Measurements from ENCODE around the gene CACNA1S. TPM values are rescaled to one million over a fixed set of nuclear protein-coding genes. Genes with fewer than 3 reads are reported as not detected.

The CACNA1S gene
- total RNA-seq, 1 donor from 2014 or later, result 0.08 TPM

DNA sequence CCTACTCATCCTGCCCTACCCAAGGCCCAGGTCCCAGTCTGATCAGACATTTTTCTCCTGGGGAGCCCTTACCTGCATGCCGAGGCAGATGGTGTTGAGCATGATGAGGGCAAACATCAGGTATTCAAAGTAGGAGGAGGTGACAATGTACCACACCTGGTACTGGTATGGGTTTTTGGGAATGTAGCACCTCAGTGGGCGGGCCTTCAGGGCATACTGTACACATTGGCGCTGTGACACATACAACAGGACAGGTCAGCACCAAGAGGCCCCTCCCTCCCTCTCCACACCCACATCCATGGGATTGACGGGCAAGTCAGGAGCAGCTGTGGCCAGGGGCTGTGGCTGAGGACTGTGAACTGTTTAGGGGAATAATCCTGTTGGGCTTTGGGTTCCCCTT, 51.6 kb downstream of the CACNA1S start:
- no peaks in the 10 kb centered on the region for H3K36me3 Mint-ChIP-seq (ENCODE audit: low read depth, unreplicated experiment)
- no peak overlapping the region for H3K4me3 Mint-ChIP-seq (ENCODE audit: unreplicated experiment)
- H3K27ac Mint-ChIP-seq (ENCODE audit: unreplicated experiment), result no peak overlapping the region
- TF ChIP-seq, protein P1, sequence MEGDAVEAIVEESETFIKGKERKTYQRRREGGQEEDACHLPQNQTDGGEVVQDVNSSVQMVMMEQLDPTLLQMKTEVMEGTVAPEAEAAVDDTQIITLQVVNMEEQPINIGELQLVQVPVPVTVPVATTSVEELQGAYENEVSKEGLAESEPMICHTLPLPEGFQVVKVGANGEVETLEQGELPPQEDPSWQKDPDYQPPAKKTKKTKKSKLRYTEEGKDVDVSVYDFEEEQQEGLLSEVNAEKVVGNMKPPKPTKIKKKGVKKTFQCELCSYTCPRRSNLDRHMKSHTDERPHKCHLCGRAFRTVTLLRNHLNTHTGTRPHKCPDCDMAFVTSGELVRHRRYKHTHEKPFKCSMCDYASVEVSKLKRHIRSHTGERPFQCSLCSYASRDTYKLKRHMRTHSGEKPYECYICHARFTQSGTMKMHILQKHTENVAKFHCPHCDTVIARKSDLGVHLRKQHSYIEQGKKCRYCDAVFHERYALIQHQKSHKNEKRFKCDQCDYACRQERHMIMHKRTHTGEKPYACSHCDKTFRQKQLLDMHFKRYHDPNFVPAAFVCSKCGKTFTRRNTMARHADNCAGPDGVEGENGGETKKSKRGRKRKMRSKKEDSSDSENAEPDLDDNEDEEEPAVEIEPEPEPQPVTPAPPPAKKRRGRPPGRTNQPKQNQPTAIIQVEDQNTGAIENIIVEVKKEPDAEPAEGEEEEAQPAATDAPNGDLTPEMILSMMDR (IDR thresholded peaks at IDR 0.05; ENCODE audit: unreplicated experiment), result no peak
- DNase-seq (ENCODE audit: low spot score), result no peak
- no peaks in the 10 kb centered on the region for H3K9me3 Mint-ChIP-seq (ENCODE audit: unreplicated experiment)
- peaks cover 13% of the 10 kb centered on the region for H3K27me3 Mint-ChIP-seq (ENCODE audit: unreplicated experiment)
- H3K4me1 Mint-ChIP-seq (ENCODE audit: unreplicated experiment), result no peaks in the 10 kb centered on the region

DNA sequence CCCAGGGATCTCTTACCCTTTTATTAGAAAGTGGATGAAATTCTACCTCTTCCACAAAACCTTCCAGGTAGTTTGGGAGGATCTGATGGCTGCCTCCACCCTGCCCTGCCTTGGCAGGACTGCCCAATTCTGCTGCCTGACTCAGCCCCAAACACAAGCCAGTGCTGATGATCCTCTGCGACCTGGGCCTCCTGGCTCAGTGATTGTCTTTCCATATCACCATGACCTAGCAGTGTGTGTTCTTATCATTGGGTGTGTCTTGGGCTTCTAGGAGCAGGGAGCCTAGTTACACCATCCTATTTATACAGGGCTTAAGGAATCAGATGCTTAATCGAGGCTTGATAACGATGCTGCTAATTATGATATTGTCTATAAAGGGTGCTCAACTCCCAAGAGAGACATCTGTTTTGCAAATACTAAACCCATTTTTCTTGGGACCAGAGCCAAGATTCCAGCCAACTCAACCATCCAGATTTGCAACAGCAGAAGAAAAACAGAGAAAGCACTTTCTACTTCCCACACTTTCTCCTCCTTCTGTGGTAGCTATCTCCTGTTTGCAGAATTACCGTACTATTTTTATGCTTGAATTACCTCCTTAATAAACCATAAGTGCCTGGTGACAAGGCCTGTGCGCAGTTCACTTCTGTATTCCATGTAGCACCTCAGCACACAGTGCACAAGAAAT, 52.2 kb downstream of the CACNA1S start:
- H3K27ac Mint-ChIP-seq (ENCODE audit: unreplicated experiment), result no peak overlapping the region
- no peak overlapping the region for H3K4me3 Mint-ChIP-seq (ENCODE audit: unreplicated experiment)
- no peaks in the 10 kb centered on the region for H3K9me3 Mint-ChIP-seq (ENCODE audit: unreplicated experiment)
- H3K27me3 Mint-ChIP-seq (ENCODE audit: unreplicated experiment), result peaks cover 13% of the 10 kb centered on the region
- TF ChIP-seq, protein P1 (IDR thresholded peaks at IDR 0.05; ENCODE audit: unreplicated experiment), result no peak
- no peaks in the 10 kb centered on the region for H3K4me1 Mint-ChIP-seq (ENCODE audit: unreplicated experiment)
- no peaks in the 10 kb centered on the region for H3K36me3 Mint-ChIP-seq (ENCODE audit: low read depth, unreplicated experiment)
- DNase-seq (ENCODE audit: low spot score), result no peak

DNA sequence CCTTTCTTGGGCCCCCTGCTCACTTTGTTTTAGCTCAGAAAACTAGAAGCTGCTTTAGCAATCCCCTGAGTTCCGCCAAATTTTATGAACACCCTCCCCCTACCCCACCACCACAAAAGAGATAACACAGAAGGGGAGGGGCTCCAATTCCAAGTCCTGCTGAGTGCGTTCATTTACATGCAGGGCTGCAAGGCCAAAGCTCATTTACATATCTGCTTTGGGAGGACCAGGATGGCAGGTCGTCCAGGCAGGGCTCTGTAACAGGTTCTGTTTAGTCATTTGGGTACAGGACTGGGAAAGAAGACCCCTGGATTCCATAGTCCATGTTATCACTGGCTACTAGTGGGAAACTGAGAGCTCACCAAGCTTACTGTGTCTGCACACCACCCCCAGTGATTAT, 52.8 kb downstream of the CACNA1S start:
- Mint-ChIP-seq H3K9me3 (ENCODE audit: unreplicated experiment) (no peaks in the 10 kb centered on the region), H3K27ac (ENCODE audit: unreplicated experiment) (no peak overlapping the region), H3K36me3 (ENCODE audit: low read depth, unreplicated experiment) (no peaks in the 10 kb centered on the region), H3K4me1 (ENCODE audit: unreplicated experiment) (no peaks in the 10 kb centered on the region), H3K27me3 (ENCODE audit: unreplicated experiment) (peaks cover 12% of the 10 kb centered on the region), H3K4me3 (ENCODE audit: unreplicated experiment) (no peak overlapping the region)
- TF ChIP-seq, protein P1 (IDR thresholded peaks at IDR 0.05; ENCODE audit: unreplicated experiment), result no peak
- DNase-seq (ENCODE audit: low spot score), result no peak

DNA sequence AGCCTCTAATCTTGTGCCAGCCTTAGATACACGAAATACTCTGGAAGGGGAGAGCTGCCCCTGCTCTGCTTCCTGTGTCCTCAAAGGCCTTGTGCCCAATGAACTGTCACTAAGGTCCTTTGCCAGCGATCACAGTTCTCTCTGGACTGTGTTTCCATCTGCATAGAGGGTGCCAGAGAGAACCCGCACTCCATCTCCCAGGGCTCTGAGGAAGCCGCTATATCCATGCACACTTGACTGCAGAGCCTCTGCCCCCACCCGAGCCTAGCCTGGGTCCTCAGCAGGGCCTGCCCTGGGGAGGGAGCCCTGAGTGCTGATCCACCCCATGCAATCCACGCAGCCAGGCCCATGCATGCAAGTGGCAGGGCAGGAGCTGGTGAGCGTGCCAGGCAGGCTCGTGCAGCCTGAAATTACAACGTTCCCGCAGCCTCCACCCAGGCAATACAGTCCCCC, 58.1 kb downstream of the CACNA1S start:
- no peak overlapping the region for H3K27ac Mint-ChIP-seq (ENCODE audit: unreplicated experiment)

More for the DNA sequence above, 58.1 kb downstream of the CACNA1S start:
- Mint-ChIP-seq H3K36me3 (ENCODE audit: low read depth, unreplicated experiment) (no peaks in the 10 kb centered on the region), H3K4me1 (ENCODE audit: unreplicated experiment) (peaks cover 2% of the 10 kb centered on the region), H3K27me3 (ENCODE audit: unreplicated experiment) (peaks cover 18% of the 10 kb centered on the region), H3K9me3 (ENCODE audit: unreplicated experiment) (no peaks in the 10 kb centered on the region), H3K4me3 (ENCODE audit: unreplicated experiment) (no peak overlapping the region)
- TF ChIP-seq, protein P1 (IDR thresholded peaks at IDR 0.05; ENCODE audit: unreplicated experiment), result no peak
- DNase-seq (ENCODE audit: low spot score), result no peak
